DMS53 treated with DMSO at 0.1 percent for 48 hours (cell line): ENCODE results near the gene DGKQ.

Experiments used
- DNase-seq: peaks from one replicate; lab custom pipeline; 2025; ENCODE audit not compliant: unreplicated experiment; lab: John Stamatoyannopoulos, UW

Gene DGKQ

GRCh38 chr4:963276-964225 lies 9.8 kb downstream of the DGKQ start:
- DNase-seq = no peak

GRCh38 chr4:962231-963208 lies 10.8 kb downstream of the DGKQ start:
- DNase-seq = peak; percentile 97

GRCh38 chr4:961351-962230 lies 11.8 kb downstream of the DGKQ start:
- DNase-seq = no peak

- DNase-seq = no peak
Measured at GRCh38 chr4:960636-961350, 12.6 kb downstream of the DGKQ start.

GRCh38 chr4:960140-960635 lies 13.2 kb downstream of the DGKQ start:
- DNase-seq = no peak

GRCh38 chr4:959338-960139 lies 13.8 kb downstream of the DGKQ start:
- no peak for DNase-seq

- no peak for DNase-seq
Measured at GRCh38 chr4:958696-959337, 14.6 kb downstream of the DGKQ start.

- DNase-seq = no peak
Measured at GRCh38 chr4:958314-958665, 15.1 kb downstream of the DGKQ start.

- DNase-seq = no peak
Measured at GRCh38 chr4:957581-958313, 15.6 kb downstream of the DGKQ start.

GRCh38 chr4:957231-957580 lies 16.2 kb downstream of the DGKQ start:
- no peak for DNase-seq

GRCh38 chr4:956531-957230 lies 16.7 kb downstream of the DGKQ start:
- no peak for DNase-seq

- DNase-seq = no peak
Measured at GRCh38 chr4:955931-956381, 17.4 kb downstream of the DGKQ start.

GRCh38 chr4:955161-955921 lies 18.0 kb downstream of the DGKQ start:
- DNase-seq = no peak

GRCh38 chr4:954211-955020 lies 19.0 kb downstream of the DGKQ start:
- no peak for DNase-seq

GRCh38 chr4:953574-953915 lies 19.8 kb downstream of the DGKQ start:
- DNase-seq = no peak
